Measurements from ENCODE around the gene OAF.
"Not testable (repeated sequence)": the region's sequence is repeated elsewhere in the genome, so short reads cannot be mapped to it uniquely, and the experiment has no call there.

OAF gene

GRCh38 chr11:120241277-120241676 lies 30.4 kb downstream of the OAF start:
- H3K4me3 ChIP-seq, result no peak overlapping the region
- no peak for DNase-seq (ENCODE audit: low spot score)
- no peak overlapping the region for H3K27ac ChIP-seq
- no peak for TF ChIP-seq CTCF (IDR thresholded peaks at IDR 0.05)

GRCh38 chr11:120243221-120243620 lies 32.4 kb downstream of the OAF start:
- no peak overlapping the region for H3K27ac ChIP-seq
- no peak for DNase-seq (ENCODE audit: low spot score)

GRCh38 chr11:120244476-120245365 lies 33.9 kb downstream of the OAF start:
- Histone ChIP-seq H3K4me3 (no peak overlapping the region), H3K27ac (no peak overlapping the region)
- TF ChIP-seq CTCF (IDR thresholded peaks at IDR 0.05), result no peak
- no peak for DNase-seq (ENCODE audit: low spot score)

More at GRCh38 chr11:120243221-120243620, 32.4 kb downstream of the OAF start:
- no peak overlapping the region for H3K4me3 ChIP-seq
- no peak for TF ChIP-seq CTCF (IDR thresholded peaks at IDR 0.05)

- no peak overlapping the region for H3K27ac ChIP-seq
- DNase-seq (ENCODE audit: low spot score), result no peak
- TF ChIP-seq CTCF (IDR thresholded peaks at IDR 0.05), result no peak
- no peak overlapping the region for H3K4me3 ChIP-seq
Observed at GRCh38 chr11:120245434-120245833, 34.6 kb downstream of the OAF start.

GRCh38 chr11:120248551-120249278 lies 37.9 kb downstream of the OAF start:
- DNase-seq (ENCODE audit: low spot score), result no peak
- H3K27ac ChIP-seq, result no peak overlapping the region
- TF ChIP-seq CTCF (IDR thresholded peaks at IDR 0.05), result no peak
- no peak overlapping the region for H3K4me3 ChIP-seq

- DNase-seq (ENCODE audit: low spot score), result no peak
- no peak for TF ChIP-seq CTCF (IDR thresholded peaks at IDR 0.05)
- H3K4me3 ChIP-seq, result no peak overlapping the region
- no peak overlapping the region for H3K27ac ChIP-seq
Observed at GRCh38 chr11:120249279-120250262, 38.7 kb downstream of the OAF start.

- DNase-seq (ENCODE audit: low spot score); H3K4me3 ChIP-seq; H3K27ac ChIP-seq: not testable (repeated sequence)
Observed at GRCh38 chr11:120253377-120253776, 42.5 kb downstream of the OAF start.

All from coronary artery (tissue), 2 donors.